NCI-H748 (cell line): Measurements from ENCODE around the gene PCED1A.
A peak's percentile ranks its signal among the peaks of the same experiment; 100 is the strongest.

Source experiments
- DNase-seq: peaks from one replicate; lab custom pipeline; 2025; ENCODE audit not compliant: unreplicated experiment; lab: John Stamatoyannopoulos, UW

The PCED1A gene

DNA sequence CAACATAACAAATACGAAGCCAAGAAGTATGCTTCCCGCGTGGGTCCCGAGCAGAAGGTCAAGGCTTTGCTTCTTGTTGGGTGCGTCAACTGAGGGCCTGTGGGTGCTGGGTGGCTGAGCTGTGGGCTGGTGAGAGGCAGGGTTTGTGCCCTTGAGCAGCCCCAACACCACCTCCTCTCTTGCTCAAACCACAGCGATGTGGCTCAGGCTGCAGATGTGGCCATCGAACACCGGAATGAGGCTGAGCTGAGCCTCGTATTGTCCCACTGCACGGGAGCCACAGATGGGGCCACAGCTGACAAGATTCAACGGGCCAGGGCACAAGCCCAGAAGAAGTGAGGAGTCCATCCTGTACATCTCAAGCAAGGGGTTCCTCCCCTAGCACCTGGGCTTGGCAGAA lies 25.8 kb upstream of the PCED1A start:
- no peak for DNase-seq

DNA sequence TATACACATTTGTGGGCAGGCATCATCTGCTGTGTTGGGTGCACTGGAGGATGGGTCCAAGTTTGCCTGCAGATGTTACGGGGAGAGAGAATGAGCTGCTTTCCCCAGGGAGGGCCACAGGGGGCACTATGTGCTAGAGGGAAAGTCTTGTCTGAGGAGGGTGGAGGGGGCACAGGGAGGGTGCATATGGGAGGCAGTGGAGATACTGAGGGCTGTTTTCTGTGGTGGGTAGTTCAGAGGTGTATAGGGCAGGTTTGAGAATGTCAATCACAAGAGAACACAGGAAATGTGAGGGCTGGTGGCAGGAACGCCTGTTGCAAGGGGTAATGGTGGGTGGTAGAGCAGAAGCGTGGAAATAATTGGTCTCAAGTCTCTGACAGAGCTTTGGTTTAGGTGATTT lies 25.2 kb upstream of the PCED1A start:
- no peak for DNase-seq

DNA sequence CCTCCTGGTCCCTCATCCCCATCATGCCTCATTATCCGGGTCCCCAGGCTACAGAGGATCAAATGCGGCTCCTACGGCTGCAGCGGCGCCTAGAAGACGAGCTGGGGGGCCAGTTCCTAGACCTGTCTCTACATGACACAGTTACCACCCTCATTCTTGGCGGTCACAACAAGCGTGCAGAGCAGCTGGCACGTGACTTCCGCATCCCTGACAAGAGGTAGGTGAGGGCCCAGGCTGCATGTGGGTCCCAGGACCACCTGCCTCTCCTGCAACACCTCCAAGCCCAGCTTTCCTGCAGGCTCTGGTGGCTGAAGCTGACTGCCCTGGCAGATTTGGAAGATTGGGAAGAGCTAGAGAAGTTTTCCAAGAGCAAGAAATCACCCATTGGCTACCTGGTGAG lies 24.6 kb upstream of the PCED1A start:
- no peak for DNase-seq

DNA sequence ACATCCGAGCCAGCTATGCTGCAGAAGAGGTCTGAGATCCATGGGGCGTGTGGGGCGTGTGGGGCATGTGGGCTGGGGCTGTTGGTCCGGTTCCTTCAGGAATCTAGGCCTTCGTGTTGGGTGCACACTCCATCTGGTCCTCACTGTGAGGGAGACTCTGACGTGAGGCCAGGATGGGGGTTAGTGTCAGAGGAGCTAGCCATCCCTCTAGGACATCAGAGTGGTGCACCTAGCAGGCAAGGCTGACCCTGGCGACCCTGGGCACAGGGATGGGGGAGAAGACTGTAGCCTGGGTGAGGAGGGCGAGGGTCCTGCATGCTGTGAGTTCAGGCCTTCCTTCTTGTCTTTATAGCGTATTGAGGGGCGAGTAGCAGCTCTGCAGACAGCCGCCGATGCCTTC lies 24.2 kb upstream of the PCED1A start:
- no peak for DNase-seq

DNA sequence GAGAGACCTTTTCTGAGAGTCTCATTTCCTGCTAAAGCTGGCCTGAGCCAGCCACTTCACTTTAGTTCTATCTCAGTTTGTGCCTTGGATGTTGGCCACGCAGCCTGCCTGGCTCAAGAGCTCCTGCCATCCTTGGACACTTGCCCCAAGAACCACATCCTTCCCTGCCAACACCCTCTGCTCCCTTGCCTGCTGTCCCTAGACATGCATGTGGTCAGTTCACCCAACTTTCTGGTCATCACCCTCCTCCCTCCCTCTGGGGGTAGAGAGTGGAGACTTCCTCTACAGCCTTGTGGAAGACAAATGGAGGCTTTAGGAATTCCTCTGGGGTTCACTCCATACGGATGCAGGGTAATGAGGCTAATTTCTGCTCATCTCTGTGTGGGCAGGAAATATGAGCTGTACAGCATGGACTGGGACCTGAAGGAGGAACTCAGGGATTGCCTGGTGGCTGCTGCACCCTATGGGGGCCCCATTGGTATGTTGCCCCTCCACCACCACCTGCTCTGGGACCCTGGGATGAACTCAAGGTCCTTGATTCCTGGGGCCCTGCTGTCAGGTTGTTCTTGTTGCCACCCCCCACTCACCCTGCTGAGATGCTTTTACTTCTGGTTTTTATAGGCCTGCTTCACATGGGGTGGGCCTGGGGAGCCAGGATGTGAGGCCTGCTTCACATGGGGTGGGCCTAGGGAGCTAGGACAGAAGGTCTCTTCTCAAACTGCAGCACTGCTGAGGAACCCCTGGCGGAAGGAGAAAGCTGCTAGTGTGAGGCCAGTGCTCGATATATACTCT lies 19.1 kb upstream of the PCED1A start:
- DNase-seq, result no peak

DNA sequence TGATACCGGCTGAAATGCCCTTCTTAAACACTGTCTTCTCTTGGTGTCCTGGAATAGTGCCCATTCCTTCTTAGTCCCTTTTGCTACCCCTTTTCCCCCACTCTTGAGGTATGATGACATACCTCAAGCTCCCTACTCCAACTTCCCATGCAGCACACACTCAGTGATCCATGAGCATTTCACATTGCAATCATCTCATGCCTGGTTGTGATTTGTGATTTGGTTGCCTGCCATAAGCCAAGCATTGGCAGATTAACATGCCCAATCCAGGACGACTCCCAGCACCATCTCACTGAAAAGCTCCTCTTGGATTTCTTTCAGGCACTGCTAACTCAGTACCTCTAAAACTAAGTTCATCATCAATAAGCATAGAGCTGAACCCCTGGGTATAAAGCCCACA lies 18.1 kb upstream of the PCED1A start:
- DNase-seq, result no peak

DNA sequence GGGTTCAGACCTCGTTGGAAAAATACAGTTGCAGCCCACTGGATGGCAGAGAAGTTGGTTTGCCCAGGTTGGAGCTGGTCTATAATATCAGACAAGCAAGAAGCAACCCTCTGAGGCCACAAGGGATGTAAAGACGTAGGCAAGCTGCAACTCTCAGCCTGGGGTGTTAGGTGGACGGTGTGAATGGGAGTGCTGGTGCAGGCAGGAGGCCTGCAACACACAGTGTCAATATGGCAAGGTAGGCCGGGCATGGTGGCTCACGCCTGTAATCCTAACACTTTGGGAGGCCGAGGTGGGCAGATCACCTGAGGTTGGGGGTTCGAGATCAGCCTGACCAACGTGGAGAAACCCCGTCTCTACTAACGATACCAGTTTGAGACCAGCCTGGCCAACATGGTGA lies 10.6 kb upstream of the PCED1A start:
- no peak for DNase-seq

DNA sequence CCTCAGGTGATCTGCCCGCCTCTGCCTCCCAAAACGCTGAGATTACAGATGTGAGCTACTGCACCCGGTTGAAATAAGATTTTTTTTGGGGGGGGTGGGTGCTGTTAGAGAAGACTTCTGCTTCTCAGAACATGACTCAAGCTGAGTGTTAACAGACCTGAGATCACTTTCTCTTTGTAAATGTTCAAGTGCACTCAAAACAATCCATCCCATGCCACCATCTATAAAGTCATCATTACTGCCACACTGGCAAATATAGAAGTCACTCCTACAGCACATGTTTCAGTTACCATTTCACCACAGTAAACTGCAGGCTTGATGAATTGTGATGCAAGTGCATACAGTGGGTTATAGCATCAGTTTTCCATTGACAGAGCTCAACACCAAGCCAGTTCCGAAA lies 9.1 kb upstream of the PCED1A start:
- DNase-seq, result no peak

DNA sequence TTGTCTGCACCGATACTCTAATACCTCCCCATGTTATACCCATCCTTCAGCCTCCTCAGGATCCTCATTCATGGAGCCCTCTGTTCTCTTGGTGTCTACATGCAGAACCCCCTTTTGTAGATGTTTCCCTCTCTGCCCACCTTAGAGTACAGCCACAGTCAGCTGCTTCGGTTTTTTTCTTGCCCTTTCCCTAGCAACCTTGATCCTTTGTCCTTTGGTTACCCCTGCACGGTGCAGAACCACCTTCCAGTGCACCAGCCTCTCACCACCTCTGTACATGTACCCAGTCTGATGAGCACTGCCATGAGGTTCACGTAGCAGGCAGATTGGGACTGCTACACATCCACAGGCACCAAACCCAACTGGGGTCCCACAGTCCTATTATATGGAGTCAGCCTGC lies 7.3 kb upstream of the PCED1A start:
- DNase-seq, result no peak

DNA sequence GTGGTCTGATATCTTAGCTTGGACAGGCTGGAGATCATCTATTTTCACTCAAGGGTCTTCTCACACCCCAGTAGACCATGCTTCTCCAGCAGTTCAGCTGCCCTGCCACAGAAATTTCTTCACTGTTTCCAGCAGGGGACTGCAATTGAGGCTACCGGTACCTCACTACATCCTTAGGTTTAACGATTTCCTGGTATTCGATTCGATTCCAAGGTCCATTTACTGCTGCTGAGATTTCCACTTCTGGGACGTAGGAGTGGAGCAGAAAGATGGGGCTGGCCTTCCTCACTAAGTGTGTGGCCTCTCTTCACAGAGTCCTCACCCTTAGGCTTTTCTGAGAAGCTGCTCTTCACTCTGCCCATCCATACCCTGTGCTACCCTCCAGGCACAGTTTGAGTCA lies 6.2 kb upstream of the PCED1A start:
- no peak for DNase-seq

DNA sequence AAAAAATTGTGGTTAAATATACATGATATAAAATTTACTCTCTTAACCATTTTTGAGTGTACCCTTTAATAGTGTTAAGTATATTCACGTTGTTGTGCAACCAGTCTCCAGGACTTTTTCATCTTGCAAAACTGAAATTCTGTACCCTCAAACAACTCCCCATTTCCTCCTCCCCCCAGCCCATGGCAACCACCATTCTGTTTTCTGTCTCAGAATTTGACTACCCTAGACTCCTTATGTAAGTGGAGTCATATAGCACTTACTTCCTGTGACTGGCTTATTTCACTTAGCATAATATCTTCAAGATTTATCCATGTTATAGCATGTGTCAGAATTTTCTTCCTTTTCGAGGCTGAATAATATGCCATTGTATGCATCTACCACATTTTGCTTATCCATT lies 5.2 kb upstream of the PCED1A start:
- no peak for DNase-seq

DNA sequence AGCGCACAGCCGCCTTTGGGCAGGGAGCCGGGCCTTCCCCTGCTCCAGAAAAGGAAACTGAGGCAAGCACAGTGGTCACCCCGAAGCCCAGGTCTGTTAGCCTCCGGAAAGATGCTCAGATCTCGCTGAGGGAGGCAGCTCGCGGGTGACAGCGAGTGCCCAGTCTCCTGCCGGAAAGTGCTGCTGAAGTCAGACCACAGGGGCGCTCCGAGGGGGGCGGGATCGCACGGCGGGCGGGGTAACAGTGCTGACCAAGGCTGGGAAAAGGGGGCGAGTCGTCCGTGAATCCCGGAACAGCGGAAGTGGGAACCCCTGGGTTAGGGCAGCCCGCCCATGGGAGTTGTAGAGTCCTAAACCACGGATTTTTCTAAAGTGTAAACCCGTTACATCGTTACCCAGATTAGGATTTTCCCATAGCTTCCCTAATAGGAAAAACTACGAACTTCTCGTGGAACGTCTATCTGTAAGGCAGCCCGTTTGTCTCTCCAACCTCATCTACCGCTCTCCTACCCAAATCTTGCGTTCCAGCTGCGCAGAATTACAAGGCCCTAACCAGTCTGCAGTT lies 594 bp upstream of the PCED1A start:
- DNase-seq, result peak; percentile 59

DNA sequence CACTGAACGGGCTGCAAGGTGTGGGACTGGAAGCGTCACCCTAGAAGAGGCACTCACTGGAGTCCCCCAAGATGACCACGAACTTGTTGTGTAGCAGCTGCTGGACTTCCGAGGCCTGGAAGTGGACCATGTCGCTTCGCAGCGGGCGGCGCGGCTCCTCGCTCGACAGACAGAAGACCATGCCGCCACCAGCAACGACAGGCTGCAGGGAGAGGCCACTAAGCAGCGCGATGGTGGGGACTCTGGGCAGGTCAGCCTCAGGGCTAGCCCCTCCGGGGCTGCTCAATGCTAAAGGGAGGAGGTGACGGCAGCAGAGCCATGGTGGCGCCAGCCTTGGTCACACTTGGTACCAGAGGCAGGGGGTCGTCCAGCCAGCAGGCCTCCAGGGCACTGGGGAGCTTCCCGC lies 720 bp downstream of the PCED1A start:
- DNase-seq, result no peak

DNA sequence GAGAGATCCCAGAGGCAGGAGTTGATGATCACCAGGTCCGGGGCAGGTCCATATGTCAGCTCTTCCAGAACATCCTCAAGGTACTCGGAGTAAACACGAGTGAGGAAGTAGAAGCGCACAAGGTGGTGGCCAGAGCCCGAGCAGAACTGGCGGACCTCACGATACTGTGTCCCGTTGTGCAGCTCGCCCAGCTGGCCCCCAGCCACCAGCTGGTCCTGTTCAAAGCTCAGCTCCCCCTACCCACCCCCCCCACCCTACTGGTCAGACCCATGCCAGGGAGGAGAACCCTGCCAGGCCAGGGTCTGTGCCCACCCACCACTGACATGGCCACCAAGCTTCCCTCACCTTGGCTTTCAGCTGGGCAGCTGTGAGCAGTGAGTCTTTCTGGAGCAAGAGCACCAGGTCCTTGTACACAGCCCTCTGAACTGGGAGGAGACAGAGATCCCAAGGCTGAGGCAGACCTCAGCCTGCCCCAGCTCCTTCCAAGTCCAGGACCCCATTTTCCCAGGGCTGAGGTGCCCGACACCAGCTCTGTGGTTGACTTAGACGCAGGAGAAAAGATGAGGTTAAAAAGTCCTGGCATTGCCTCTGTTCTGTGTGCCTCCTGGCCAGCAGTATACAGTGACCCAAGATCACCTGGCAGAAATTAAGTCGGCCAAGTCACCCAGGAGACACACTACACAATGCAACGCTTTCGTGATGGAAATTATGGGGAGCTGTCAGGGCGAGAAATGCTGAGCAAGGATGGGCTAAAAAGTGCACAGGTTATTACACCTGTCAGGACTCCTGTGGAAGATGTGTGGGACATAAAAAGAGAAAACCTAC lies 1.4 kb downstream of the PCED1A start:
- DNase-seq, result no peak

DNA sequence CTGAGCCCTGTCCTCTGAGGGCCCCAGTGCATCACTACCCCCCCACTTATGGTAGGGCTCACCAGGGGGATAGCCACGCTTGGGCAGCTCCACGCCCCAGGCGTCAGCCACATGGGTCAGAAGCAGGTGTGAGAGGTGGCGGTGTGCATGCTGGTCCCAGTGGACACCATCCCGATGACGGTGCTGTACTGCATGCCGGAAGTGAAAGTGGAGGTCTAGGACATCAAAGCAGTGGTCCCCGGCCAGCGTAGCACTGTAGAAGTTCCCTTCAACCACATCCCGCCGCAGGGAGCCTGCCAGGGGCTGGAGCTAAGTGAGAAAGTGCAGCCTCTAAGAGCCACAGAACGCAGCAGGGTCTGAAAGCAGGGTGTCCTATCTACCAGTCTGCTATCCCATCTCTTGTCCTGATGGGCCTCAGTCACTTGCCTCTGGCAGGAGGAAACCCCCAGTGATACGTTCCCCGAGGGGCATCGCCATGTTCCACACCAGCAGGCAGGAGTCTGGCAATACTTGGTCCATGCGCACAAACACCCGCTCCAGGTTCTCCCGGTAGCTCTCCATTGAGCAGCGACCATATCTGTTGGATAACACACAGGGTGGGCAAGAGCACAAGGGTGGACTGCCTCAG lies 2.2 kb downstream of the PCED1A start:
- no peak for DNase-seq

DNA sequence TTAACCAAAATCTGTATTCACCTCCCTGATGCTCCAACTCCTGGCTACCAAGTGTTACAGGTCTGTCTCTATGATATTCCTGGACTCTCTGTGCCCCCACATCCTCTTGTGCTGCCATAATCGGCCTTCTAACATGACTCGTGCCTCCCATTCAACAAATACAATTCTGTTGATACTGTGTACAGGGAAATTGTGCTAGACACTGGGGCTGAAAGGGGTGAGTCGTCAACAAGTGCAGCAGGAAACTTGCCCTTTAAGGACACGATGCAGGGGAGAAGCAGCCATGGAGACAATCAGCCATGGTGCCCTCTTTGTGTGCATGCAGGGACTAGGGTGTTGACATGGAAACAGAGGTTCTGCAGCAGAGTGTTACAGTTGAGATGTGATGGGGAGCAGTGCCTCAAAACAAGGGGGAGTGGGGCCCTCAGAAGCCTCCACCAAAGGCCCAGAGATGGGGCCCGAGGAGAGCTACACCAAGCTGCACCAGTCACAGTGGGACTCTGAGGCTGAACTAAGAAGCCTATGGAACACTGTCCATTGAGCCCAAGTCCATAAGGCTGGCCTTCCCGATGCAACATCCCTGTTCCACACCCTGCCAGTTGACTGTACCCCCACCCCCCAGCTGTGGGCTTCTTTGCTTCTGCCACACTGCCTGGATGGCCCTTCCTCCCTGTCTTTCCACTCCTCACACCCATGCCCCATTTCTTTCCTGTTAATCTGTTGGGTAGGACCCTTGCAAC lies 3.1 kb downstream of the PCED1A start:
- no peak for DNase-seq

DNA sequence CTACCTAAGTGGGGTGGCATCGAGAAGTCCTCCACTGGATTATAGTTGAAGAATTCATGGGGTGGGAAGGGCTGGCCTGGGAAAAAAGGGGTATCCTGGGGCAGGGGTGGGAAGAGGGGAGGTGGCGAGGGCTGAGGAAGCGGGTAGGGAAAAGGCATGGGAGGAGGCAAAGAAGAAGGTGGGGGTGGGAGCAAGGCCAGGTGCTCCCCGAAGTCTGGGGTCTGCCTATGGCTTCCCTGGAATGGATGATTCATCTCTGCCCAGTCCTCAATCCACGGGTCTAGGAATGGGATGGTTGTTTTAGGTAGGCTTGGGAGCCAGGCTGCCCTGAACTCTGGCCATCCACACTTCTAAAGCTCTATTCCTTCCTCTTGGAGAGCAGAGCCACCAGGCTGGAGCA lies 4.4 kb downstream of the PCED1A start:
- no peak for DNase-seq

DNA sequence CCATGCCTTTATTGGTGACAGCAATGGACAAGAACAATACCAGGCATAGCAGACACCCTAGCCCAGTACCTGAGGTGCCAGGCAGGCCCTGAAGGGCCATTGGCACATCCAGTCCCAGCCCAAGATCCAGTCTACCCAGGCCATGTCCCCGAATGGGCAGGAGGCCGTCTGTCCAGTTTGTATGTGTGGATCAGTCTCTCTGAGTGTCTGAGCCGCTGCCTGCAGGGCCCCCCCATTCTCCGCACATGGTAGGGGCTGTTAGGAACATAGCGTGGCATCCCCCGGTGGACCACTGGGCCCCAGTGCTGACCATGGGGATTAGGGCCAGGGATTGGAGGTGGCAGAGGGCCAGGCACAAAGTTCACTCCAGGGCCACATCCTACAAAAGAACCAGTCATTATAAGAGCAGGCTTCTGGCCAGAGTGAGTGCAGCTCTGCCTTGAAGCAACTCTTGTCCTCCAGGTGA lies 5.1 kb downstream of the PCED1A start:
- no peak for DNase-seq

DNA sequence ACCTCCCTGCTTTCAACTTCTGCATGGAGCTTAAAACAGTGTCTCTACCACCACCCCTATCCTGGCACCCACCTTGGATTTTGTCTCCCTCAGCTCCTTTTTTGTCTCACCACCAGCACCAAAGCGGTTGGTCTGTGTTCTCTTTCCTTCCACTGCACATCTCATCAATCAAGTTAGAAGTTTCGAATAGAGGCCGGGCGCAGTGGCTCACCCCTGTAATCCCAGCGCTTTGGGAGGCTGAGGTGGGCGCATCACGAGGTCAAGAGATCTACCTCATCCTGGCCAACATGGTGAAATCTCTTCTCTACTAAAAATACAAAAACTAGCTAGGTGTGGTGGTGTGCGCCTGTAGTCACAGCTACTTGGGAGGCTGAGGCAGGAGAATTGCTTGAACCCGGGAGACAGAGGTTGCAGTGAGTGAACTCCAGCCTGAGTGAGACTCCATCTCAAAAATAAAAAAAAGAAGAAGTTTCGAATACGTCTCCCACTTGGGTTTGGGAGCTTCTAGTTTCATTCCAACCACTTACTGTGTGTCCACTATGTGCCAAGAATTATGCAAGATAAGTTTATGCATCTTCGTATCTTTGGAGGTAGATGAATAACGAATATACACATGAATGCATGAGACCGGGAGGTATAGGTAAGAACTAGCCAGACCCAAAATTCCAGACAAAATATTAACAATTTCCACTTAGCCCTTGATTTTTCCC lies 5.9 kb downstream of the PCED1A start:
- no peak for DNase-seq

DNA sequence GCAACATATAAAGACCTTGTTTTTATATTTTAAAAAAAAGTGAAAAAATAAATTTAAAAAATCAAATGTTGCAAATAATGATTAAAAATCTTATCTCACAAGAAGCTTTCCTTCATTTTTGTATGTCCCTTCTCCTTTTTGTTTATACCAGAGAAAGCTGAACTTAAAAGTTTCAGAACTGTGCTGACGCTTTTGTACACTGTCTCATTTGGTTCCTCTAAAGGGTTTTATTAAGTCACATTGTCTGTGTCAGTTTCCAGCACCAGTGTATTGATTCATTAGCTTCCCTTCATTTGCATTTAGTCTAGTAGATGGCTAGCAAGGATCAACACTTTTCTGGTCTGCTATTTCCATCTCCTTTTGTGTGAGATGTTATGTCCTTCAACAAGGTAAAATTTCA lies 6.7 kb downstream of the PCED1A start:
- DNase-seq, result no peak
